HCT116 (cell line): ENCODE results near the gene SFXN5. TPM values are rescaled to one million over a fixed set of nuclear protein-coding genes. Genes with fewer than 3 reads are reported as not detected.

Experiments
- ATAC-seq: fragments of 200-7000 bp; cut with Tn5 transposase; 2 replicates; pipeline ENCODE4 v1.9.1; 2020; ENCODE audit warnings: mild to moderate bottlenecking, moderate library complexity
- BruUV-seq: library from RNA; stranded (reverse); fragments of 400-500 nt; replicated peaks from 2 replicates; lab custom pipeline; 2021; lab: Mats Ljungman, UMichigan
- CTCF ChIA-PET: fragments of 300-600 bp; sonication (Branson Sonifier 250); formaldehyde crosslinking; loops from one replicate; lab custom pipeline; 2021; ENCODE audit warnings: antibody characterized with exemption; lab: Charles Lee
- POLR2A ChIA-PET: fragments of 300-600, 350-600 bp; sonication (Branson Sonifier 250); formaldehyde crosslinking; loops from one replicate; lab custom pipeline; 2021; ENCODE audit warnings: antibody characterized with exemption; lab: Charles Lee
- RAD21 ChIA-PET, 2 experiments: fragments of 300-600 bp; sonication (Branson Sonifier 250); formaldehyde crosslinking; loops; one replicate each; lab custom pipeline; 2023; ENCODE audit warnings: low total read pairs in 2 of 2; ENCODE audit not compliant: uncharacterized antibody in 2 of 2, unreplicated experiment in 2 of 2, low non-redundant PET in 1 of 2; lab: Charles Lee
- DNase-seq: peaks from one replicate; pipeline ENCODE4 v3.0.0-alpha.2; 2010; ENCODE audit warnings: low read depth, low spot score
- H2AFZ ChIP-seq: fragments of 200-600 bp; shearing (Covaris generic), sonication (generic); 2 replicates; pipeline ENCODE4 v1.6.1; 2017; ENCODE audit warnings: low read depth, mixed run types, mixed read lengths, antibody characterized with exemption, low read length; ENCODE audit not compliant: poor library complexity, severe bottlenecking
- H3K27ac ChIP-seq: 2 replicates; pipeline ENCODE4 v1.5.1; 2012; ENCODE audit warnings: low read depth, low read length
- H3K27me3 ChIP-seq: fragments of 200-600 bp; sonication (generic); 2 replicates; pipeline ENCODE4 v1.6.1; 2016; ENCODE audit warnings: mixed run types, low read length, mixed read lengths; ENCODE audit not compliant: insufficient read depth
- H3K36me3 ChIP-seq, 2 experiments: fragments of 200-500 bp in 1 of 2; fragments of 200-600 bp in 1 of 2; sonication (Bioruptor generic) in 1 of 2; sonication (generic) in 1 of 2; 2 replicates each; pipeline versions ENCODE4 v1.5.1 to v1.6.1; 2014 to 2016; ENCODE audit warnings: low read length in 2 of 2, inconsistent platforms in 1 of 2, mixed read lengths in 1 of 2, mixed run types in 1 of 2; ENCODE audit not compliant: insufficient read depth in 2 of 2, control insufficient read depth in 1 of 2
- H3K4me1 ChIP-seq, 2 experiments: fragments of 200-600 bp in 1 of 2; sonication (generic) in 1 of 2; 2 replicates each; pipeline versions ENCODE4 v1.5.1 to v1.6.1; 2012 to 2017; ENCODE audit warnings: low read length in 2 of 2, inconsistent platforms in 1 of 2, mild to moderate bottlenecking in 1 of 2, mixed read lengths in 1 of 2, mixed run types in 1 of 2, moderate library complexity in 1 of 2; ENCODE audit not compliant: insufficient read depth in 2 of 2, control insufficient read depth in 1 of 2
- H3K4me2 ChIP-seq: fragments of 200-600 bp; sonication (generic); 2 replicates; pipeline ENCODE4 v1.6.1; 2017; ENCODE audit warnings: mixed run types, low read length, mixed read lengths
- H3K4me3 ChIP-seq, 2 experiments: fragments of 200-600 bp in 1 of 2; sonication (generic) in 1 of 2; replicated peaks in 1 of 2; 2 replicates each; pipeline ENCODE4 v1.5.1; 2011 to 2016; ENCODE audit warnings: low read length in 2 of 2, control low read depth in 1 of 2, low read depth in 1 of 2, mild to moderate bottlenecking in 1 of 2, mixed read lengths in 1 of 2, mixed run types in 1 of 2
- H3K79me2 ChIP-seq: fragments of 200-600 bp; sonication (generic); 2 replicates; pipeline ENCODE4 v1.6.1; 2017; ENCODE audit warnings: mild to moderate bottlenecking, mixed run types, low read length, moderate library complexity, mixed read lengths; ENCODE audit not compliant: insufficient read depth
- H3K9ac ChIP-seq: fragments of 200-600 bp; sonication (generic); 2 replicates; pipeline ENCODE4 v1.6.1; 2016; ENCODE audit warnings: low read length, mixed read lengths
- H3K9me2 ChIP-seq: fragments of 200-600 bp; sonication (generic), shearing (Covaris generic); 2 replicates; pipeline ENCODE4 v1.6.1; 2017; ENCODE audit warnings: mixed run types, mild to moderate bottlenecking, moderate library complexity; ENCODE audit not compliant: insufficient read depth
- H3K9me3 ChIP-seq, 2 experiments: fragments of 200-500 bp in 1 of 2; fragments of 200-600 bp in 1 of 2; sonication (Bioruptor generic) in 1 of 2; sonication (generic) in 1 of 2; 2 replicates each; pipeline ENCODE4 v1.6.1; 2014 to 2017; ENCODE audit warnings: low read length in 2 of 2, mixed read lengths in 2 of 2, inconsistent platforms in 1 of 2, low read depth in 1 of 2, mild to moderate bottlenecking in 1 of 2, mixed run types in 1 of 2, moderate library complexity in 1 of 2; ENCODE audit not compliant: control insufficient read depth in 1 of 2, insufficient read depth in 1 of 2
- H4K20me1 ChIP-seq: fragments of 200-600 bp; sonication (generic), shearing (Covaris generic); 2 replicates; pipeline ENCODE4 v1.6.1; 2017; ENCODE audit warnings: mixed run types, mild to moderate bottlenecking, moderate library complexity; ENCODE audit not compliant: insufficient read depth
- ATF3 ChIP-seq: IDR thresholded peaks from 2 replicates; pipeline ENCODE4 v1.6.1; 2012
- CBX3 ChIP-seq: IDR thresholded peaks from 2 replicates; pipeline ENCODE4 v1.6.1; 2012; ENCODE audit warnings: low read depth
- CEBPB ChIP-seq: IDR thresholded peaks from 2 replicates; pipeline ENCODE4 v1.6.1; 2012; ENCODE audit warnings: low read depth
- CTCF ChIP-seq, 3 experiments: fragments of 200-600 bp in 1 of 3; sonication (generic) in 1 of 3; IDR thresholded peaks in 2 of 3; conservative IDR thresholded peaks in 1 of 3; 2 replicates each; pipeline ENCODE4 v1.5.1; 2012 to 2017; ENCODE audit warnings: low read depth in 2 of 3, low read length in 2 of 3, antibody characterized with exemption in 1 of 3, borderline replicate concordance in 1 of 3, control low read depth in 1 of 3, mild to moderate bottlenecking in 1 of 3, mixed read lengths in 1 of 3, mixed run types in 1 of 3, moderate library complexity in 1 of 3; ENCODE audit not compliant: insufficient read depth in 1 of 3
- EGR1 ChIP-seq: IDR thresholded peaks from 2 replicates; pipeline ENCODE4 v1.6.1; 2012; ENCODE audit warnings: low read depth
- JUND ChIP-seq: IDR thresholded peaks from 2 replicates; pipeline ENCODE4 v1.6.1; 2012
- RAD21 ChIP-seq: IDR thresholded peaks from 2 replicates; pipeline ENCODE4 v1.6.1; 2012; ENCODE audit warnings: low read depth, mild to moderate bottlenecking
- SIN3A ChIP-seq: IDR thresholded peaks from 2 replicates; pipeline ENCODE4 v1.6.1; 2012; ENCODE audit warnings: low read depth
- SP1 ChIP-seq: IDR thresholded peaks from 2 replicates; pipeline ENCODE4 v1.6.1; 2012; ENCODE audit warnings: low read depth
- TCF7L2 ChIP-seq: IDR thresholded peaks from 2 replicates; pipeline ENCODE4 v1.7.0; 2011; ENCODE audit warnings: borderline replicate concordance, inconsistent platforms; ENCODE audit not compliant: insufficient read depth, insufficient read length; ENCODE audit errors: extremely low read depth
- ZBTB33 ChIP-seq: IDR thresholded peaks from 2 replicates; pipeline ENCODE4 v1.6.1; 2011; ENCODE audit warnings: mild to moderate bottlenecking, low read length, moderate library complexity; ENCODE audit not compliant: insufficient replicate concordance; ENCODE audit errors: extremely low read depth
- ZFX ChIP-seq: fragments of 450-650 bp; IDR thresholded peaks from 2 replicates; pipeline ENCODE4 v1.6.1; 2017
- ZNF274 ChIP-seq: fragments of 200-500 bp; sonication (Bioruptor generic); IDR thresholded peaks from 2 replicates; pipeline ENCODE4 v1.6.1; 2014; ENCODE audit warnings: mild to moderate bottlenecking, low read depth, low read length, inconsistent platforms
- intact Hi-C: fragments of 100-400 bp; cut with micrococcal nuclease; formaldehyde crosslinking; loops from 2 replicates; pipeline ENCODE4 v1.10.0; 2022
- total RNA-seq: library from RNA; stranded (reverse); gene quantifications from one replicate; pipeline ENCODE4 v1.2.1, GENCODE V29; 2021; ENCODE audit not compliant: unreplicated experiment

SFXN5 gene
- total RNA-seq, 1 experiment from 2014 or later: 10.0 TPM

GRCh38 chr2:72961853-72962468 lies 109.6 kb downstream of the SFXN5 start:
- no peak for ATAC-seq
- ChIA-PET POLR2A (no interaction called here), CTCF (interaction anchor here (0.7 kb wide), 1 partner anchor 12 kb away, joined by 3 read pairs; no protein-coding TSS in a partner anchor), RAD21 (no interaction called here)
- Histone ChIP-seq H3K9me3 (no peaks in the 10 kb centered on the region), H3K4me1 (no peaks in the 10 kb centered on the region), H3K27ac (no peak overlapping the region), H2AFZ (no peak overlapping the region), H3K4me3 (no peak overlapping the region), H3K9ac (no peak overlapping the region), H3K27me3 (no peaks in the 10 kb centered on the region), H4K20me1 (no peaks in the 10 kb centered on the region), H3K36me3 (no peaks in the 10 kb centered on the region), H3K4me2 (no peak overlapping the region), H3K9me2 (no peaks in the 10 kb centered on the region), H3K79me2 (no peaks in the 10 kb centered on the region)
- TF ChIP-seq RAD21 (no peak), TCF7L2 (no peak), ZFX (no peak), ZBTB33 (no peak), SP1 (no peak), CEBPB (no peak), CTCF (IDR thresholded peaks at IDR 0.05 in 2 of 3, conservative IDR thresholded peaks at IDR 0.05 in 1 of 3; ENCODE audit: borderline replicate concordance in 1 of 3, insufficient read depth in 1 of 3, low read depth in 2 of 3, low read length in 2 of 3) (no peak), ATF3 (no peak), JUND (no peak), SIN3A (no peak), CBX3 (no peak), ZNF274 (no peak), EGR1 (no peak)
- no TSS peak for BruUV-seq
- intact Hi-C loops: no loop called here
- DNase-seq: no peak
